Nephron progenitor cell (in vitro differentiated cells): ENCODE data around the gene PCP4L1.

Experiments
- DNase-seq: peaks from one replicate; pipeline ENCODE4 v3.0.0; 2021
- H3K27ac Mint-ChIP-seq: 2 replicates; pipeline ENCODE4 v1.8.0; 2021; ENCODE audit warnings: mild to moderate bottlenecking, moderate library complexity, mixed read lengths
- H3K27me3 Mint-ChIP-seq: 2 replicates; pipeline ENCODE4 v1.8.0; 2021; ENCODE audit warnings: mild to moderate bottlenecking, low read depth, mixed read lengths; ENCODE audit not compliant: poor library complexity
- H3K36me3 Mint-ChIP-seq: 2 replicates; pipeline ENCODE4 v1.8.0; 2021; ENCODE audit warnings: low read depth, mixed read lengths
- H3K4me1 Mint-ChIP-seq: 2 replicates; pipeline ENCODE4 v1.8.0; 2021; ENCODE audit warnings: mixed read lengths
- H3K4me3 Mint-ChIP-seq: 2 replicates; pipeline ENCODE4 v1.8.0; 2021; ENCODE audit warnings: mild to moderate bottlenecking, moderate library complexity, mixed read lengths
- H3K9me3 Mint-ChIP-seq: 2 replicates; pipeline ENCODE4 v1.8.0; 2021; ENCODE audit warnings: mild to moderate bottlenecking, moderate library complexity, mixed read lengths
- CTCF ChIP-seq: fragments of 200-600 bp; sonication (generic); IDR thresholded peaks from 2 replicates; pipeline ENCODE4 v1.5.0; 2021; ENCODE audit warnings: antibody characterized with exemption

The PCP4L1 gene

GRCh38 chr1:161258439-161259344 is at the start of gene PCP4L1:
Gene PCP4L1, plus strand, starts transcription at chr1:161258745. Its CDS starts 230 bp downstream, at chr1:161258975.
- Mint-ChIP-seq H3K36me3 (peaks cover 16% of the 10 kb centered on the region), H3K4me3 (peak within 1 kb of the TSS; percentile 71), H3K4me1 (peaks cover 35% of the 10 kb centered on the region), H3K9me3 (peaks cover 41% of the 10 kb centered on the region), H3K27ac (no peak within 1 kb of the TSS), H3K27me3 (peaks cover 81% of the 10 kb centered on the region)
- peak; percentile 72 for DNase-seq
- TF ChIP-seq CTCF: no peak

- peaks cover 19% of the 10 kb centered on the region for H3K4me1 Mint-ChIP-seq
- no peaks in the 10 kb centered on the region for H3K27me3 Mint-ChIP-seq
- peak overlapping the region; percentile 66 for H3K27ac Mint-ChIP-seq
- peak; percentile 87 for TF ChIP-seq CTCF
- no peak overlapping the region for H3K4me3 Mint-ChIP-seq
- H3K9me3 Mint-ChIP-seq: no peaks in the 10 kb centered on the region
- peaks cover 78% of the 10 kb centered on the region for H3K36me3 Mint-ChIP-seq
- DNase-seq: peak; percentile 83
Observed at GRCh38 chr1:161209790-161210409, 48.6 kb upstream of the PCP4L1 start.

GRCh38 chr1:161214369-161214768 is 44.2 kb upstream of the PCP4L1 start:
- Mint-ChIP-seq H3K36me3 (peaks cover 56% of the 10 kb centered on the region), H3K9me3 (no peaks in the 10 kb centered on the region), H3K4me1 (peaks cover 41% of the 10 kb centered on the region), H3K27ac (no peak overlapping the region), H3K27me3 (no peaks in the 10 kb centered on the region), H3K4me3 (no peak overlapping the region)
- TF ChIP-seq CTCF: no peak
- no peak for DNase-seq

- Mint-ChIP-seq H3K36me3 (peaks cover 48% of the 10 kb centered on the region), H3K4me1 (peaks cover 40% of the 10 kb centered on the region), H3K4me3 (no peak within 1 kb of the TSS), H3K27ac (no peak within 1 kb of the TSS), H3K27me3 (no peaks in the 10 kb centered on the region), H3K9me3 (no peaks in the 10 kb centered on the region)
- no peak for DNase-seq
- no peak for TF ChIP-seq CTCF
Observed at GRCh38 chr1:161215076-161215475, 43.5 kb upstream of the PCP4L1 start, which contains the start of gene FCER1G. Gene FCER1G, plus strand, starts transcription at chr1:161215295. Its CDS starts 27 bp downstream, at chr1:161215322.

- H3K9me3 Mint-ChIP-seq: no peaks in the 10 kb centered on the region
- peaks cover 3% of the 10 kb centered on the region for H3K27me3 Mint-ChIP-seq
- no peak for DNase-seq
- H3K27ac Mint-ChIP-seq: peak overlapping the region; percentile 87
- no peak overlapping the region for H3K4me3 Mint-ChIP-seq
- H3K4me1 Mint-ChIP-seq: peaks cover 40% of the 10 kb centered on the region
- peaks cover 28% of the 10 kb centered on the region for H3K36me3 Mint-ChIP-seq
- no peak for TF ChIP-seq CTCF
Observed at GRCh38 chr1:161216945-161217712, 41.4 kb upstream of the PCP4L1 start.
